B cell (primary cell): ENCODE data around the gene TJP3. TPM values are rescaled to one million over a fixed set of nuclear protein-coding genes. Genes with fewer than 3 reads are reported as not detected.

Source experiments
- ATAC-seq: fragments of 200-7000 bp; cut with Tn5 transposase; one replicate; pipeline ENCODE4 v1.10.0; 2021; ENCODE audit warnings: low read depth, mild to moderate bottlenecking, moderate number of reproducible peaks, moderate library complexity
- CTCF ChIA-PET: fragments of 350-600 bp; sonication (Branson Sonifier 250); formaldehyde crosslinking; loops from one replicate; lab custom pipeline; 2021; ENCODE audit warnings: antibody characterized with exemption, inconsistent platforms; lab: Charles Lee
- POLR2A ChIA-PET: fragments of 350-600 bp; sonication (Branson Sonifier 250); formaldehyde crosslinking; loops from one replicate; lab custom pipeline; 2021; ENCODE audit warnings: antibody characterized with exemption; lab: Charles Lee
- DNase-seq: peaks from one replicate; pipeline ENCODE4 v3.0.0; 2013
- H2AFZ ChIP-seq: 2 replicates; pipeline ENCODE4 v1.6.1; 2012; ENCODE audit warnings: mild to moderate bottlenecking, low read depth, low read length; ENCODE audit not compliant: insufficient read depth, poor library complexity, severe bottlenecking
- H3K27ac ChIP-seq, 2 donors: 1 replicate in 1 of 2; 2 replicates in 1 of 2; pipeline ENCODE4 v1.5.1; 2012 to 2013; ENCODE audit warnings: low read length in 2 of 2, mild to moderate bottlenecking in 2 of 2, moderate library complexity in 1 of 2
- H3K27me3 ChIP-seq, 4 experiments: fragments of 200-600 bp in 1 of 4; sonication (generic) in 1 of 4; replicated peaks in 1 of 4; 1 replicate in 2 of 4; 2 replicates in 2 of 4; pipeline versions ENCODE4 v1.6.1 to v1.7.0; 2013 to 2016; ENCODE audit warnings: low read length in 3 of 4, mild to moderate bottlenecking in 2 of 4, mixed read lengths in 1 of 4, moderate library complexity in 1 of 4; ENCODE audit not compliant: insufficient read depth in 4 of 4, control insufficient read depth in 3 of 4; ENCODE audit errors: control extremely low read depth in 1 of 4
- H3K36me3 ChIP-seq, 2 experiments: replicated peaks in 1 of 2; 1 replicate in 1 of 2; 2 replicates in 1 of 2; pipeline versions ENCODE4 v1.6.1 to v1.7.1; 2013; ENCODE audit warnings: low read length in 1 of 2; ENCODE audit not compliant: insufficient read depth in 2 of 2, control insufficient read depth in 1 of 2; ENCODE audit errors: control extremely low read depth in 1 of 2, extremely low read depth in 1 of 2
- H3K4me1 ChIP-seq, 2 donors: fragments of 200-600 bp in 1 of 2; sonication (generic) in 1 of 2; 1 replicate in 1 of 2; 2 replicates in 1 of 2; pipeline versions ENCODE4 v1.5.1 to v1.6.1; 2013 to 2017; ENCODE audit warnings: low read length in 2 of 2; ENCODE audit not compliant: control insufficient read depth in 2 of 2, insufficient read depth in 2 of 2
- H3K4me2 ChIP-seq: replicated peaks from 2 replicates; pipeline ENCODE3; 2012; ENCODE audit warnings: mild to moderate bottlenecking, low read depth, low read length; ENCODE audit not compliant: poor library complexity, severe bottlenecking
- H3K4me3 ChIP-seq, 5 experiments: fragments of 200-600 bp in 1 of 5; sonication (generic) in 1 of 5; 1 replicate in 3 of 5; 2 replicates in 2 of 5; pipeline versions ENCODE4 v1.5.1 to v1.7.0; 2011 to 2016; ENCODE audit warnings: low read length in 4 of 5, mild to moderate bottlenecking in 4 of 5, low read depth in 2 of 5, control low read depth in 1 of 5, moderate library complexity in 1 of 5; ENCODE audit not compliant: insufficient read depth in 1 of 5; ENCODE audit errors: control extremely low read depth in 1 of 5, extremely low read depth in 1 of 5
- H3K79me2 ChIP-seq: fragments of 200-600 bp; sonication (generic); one replicate; pipeline ENCODE4 v1.6.0; 2016; ENCODE audit warnings: low read length; ENCODE audit not compliant: control insufficient read depth, insufficient read depth
- H3K9ac ChIP-seq: fragments of 200-600 bp; sonication (generic); 2 replicates; pipeline ENCODE4 v1.6.1; 2017; ENCODE audit warnings: mild to moderate bottlenecking, low read length, moderate library complexity
- H3K9me3 ChIP-seq, 3 donors: one replicate each; pipeline versions ENCODE4 v1.6.1 to v1.7.1; 2013; ENCODE audit warnings: low read length in 2 of 3; ENCODE audit not compliant: control insufficient read depth in 2 of 3, insufficient read depth in 1 of 3; ENCODE audit errors: control extremely low read depth in 1 of 3
- H4K20me1 ChIP-seq: 2 replicates; pipeline ENCODE4 v1.6.0; 2012; ENCODE audit warnings: mild to moderate bottlenecking, low read length; ENCODE audit not compliant: insufficient read depth, control insufficient read depth, poor library complexity, severe bottlenecking
- H3K27ac Mint-ChIP-seq: one replicate; pipeline ENCODE4 v1.8.0; 2021; ENCODE audit warnings: mixed read lengths
- H3K27me3 Mint-ChIP-seq: one replicate; pipeline ENCODE4 v1.8.0; 2021; ENCODE audit warnings: mixed read lengths
- H3K4me1 Mint-ChIP-seq: one replicate; pipeline ENCODE4 v1.8.0; 2021; ENCODE audit warnings: mixed read lengths
- H3K4me3 Mint-ChIP-seq: one replicate; pipeline ENCODE4 v1.8.0; 2021; ENCODE audit warnings: mixed read lengths
- H3K9me3 Mint-ChIP-seq: one replicate; pipeline ENCODE4 v1.8.0; 2022; ENCODE audit warnings: mixed read lengths; ENCODE audit not compliant: insufficient read depth
- CTCF ChIP-seq: fragments of 200-600 bp; IDR thresholded peaks from one replicate; pipeline ENCODE4 v1.8.0; 2022; ENCODE audit warnings: antibody characterized with exemption, mild to moderate bottlenecking
- EZH2 ChIP-seq: IDR thresholded peaks from 2 replicates; pipeline ENCODE4 v1.6.1; 2012; ENCODE audit warnings: borderline replicate concordance, low read depth, mild to moderate bottlenecking, moderate library complexity, low read length; ENCODE audit not compliant: insufficient read depth, poor library complexity, severe bottlenecking
- WGBS: methylation state at CpG from one replicate; pipeline ENCODE4 v1.1.5; 2013; ENCODE audit warnings: missing lambda C conversion rate; ENCODE audit not compliant: insufficient coverage; 5-methylcytosine and 5-hydroxymethylcytosine counted together
- intact Hi-C: fragments of 100-400 bp; cut with micrococcal nuclease; formaldehyde crosslinking; loops from one replicate; pipeline ENCODE4 v1.10.0; 2022
- polyA plus RNA-seq: library from polyadenylated mRNA; depleted of rRNA; stranded (reverse); fragments of >200 nt; gene quantifications from 2 replicates; pipeline ENCODE4 v1.2.3, GENCODE V29; 2012
- total RNA-seq, 2 donors: library from RNA; stranded (reverse); fragments of 120-200 nt in 1 of 2; gene quantifications; 1 replicate in 1 of 2; 2 replicates in 1 of 2; pipeline versions ENCODE4 v1.2.3 to v1.2.4, GENCODE V29; 2013 to 2022

Gene TJP3
- total and polyA plus RNA-seq, 2 donors (not counting 1 experiment from before 2014, with no cell fraction given): 2.1 to 2.9 TPM

DNA sequence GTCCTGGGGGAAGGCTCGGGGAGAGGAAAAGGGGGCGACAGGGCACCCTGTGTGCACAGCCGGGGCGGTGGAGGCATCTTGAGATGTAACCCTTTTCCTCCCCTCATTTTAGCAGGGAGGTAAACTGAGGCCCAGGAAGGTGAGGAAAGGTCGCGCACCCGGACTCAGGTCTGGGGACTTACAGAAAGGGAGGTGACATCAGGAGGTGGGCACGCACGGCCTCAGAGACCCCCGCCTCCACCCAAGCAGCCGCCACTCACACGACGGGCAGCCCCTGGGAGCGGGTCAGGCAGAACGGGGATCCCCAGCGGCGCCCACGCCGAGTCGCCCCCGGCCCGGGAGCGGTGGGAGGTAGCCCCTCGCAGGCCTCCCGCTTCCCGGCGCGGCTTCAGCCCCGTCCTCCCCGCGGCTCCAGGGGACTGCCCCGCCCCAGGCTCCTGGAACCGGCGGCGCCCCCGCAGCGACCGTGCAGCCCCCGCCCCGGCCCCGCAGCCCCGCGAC, 8.4 kb upstream of the TJP3 start:
- intact Hi-C loops: loop anchor here (1.0 kb wide), 3 partner anchors 11 to 146 kb away; no protein-coding TSS in a partner anchor
- H3K27ac ChIP-seq: peak overlapping the region in 1 of 2 donors; percentile 42
- ChIA-PET CTCF (interaction anchor here (0.9 to 11.3 kb wide), 6 partner anchors 10 to 63 kb away, joined by 3 to 110 read pairs (median 8); partner anchors contain the start of gene MRPL54), POLR2A (interaction anchor here (1.6 to 2.9 kb wide), 2 partner anchors 9 to 12 kb away, joined by 5 to 19 read pairs; no protein-coding TSS in a partner anchor)
- TF ChIP-seq EZH2 (no peak), CTCF (no peak)
- peaks cover 16 to 23% of the 10 kb centered on the region in 2 donors for H3K4me1 ChIP-seq
- peaks cover 48% of the 10 kb centered on the region for H4K20me1 ChIP-seq
- DNase-seq (peak; percentile 45), ATAC-seq (no peak)
- peak overlapping the region; percentile 41 to 72 (median 70) for H3K4me3 ChIP-seq
- H3K4me3 Mint-ChIP-seq: peak overlapping the region; percentile 91
- H3K27me3 ChIP-seq: no peaks in the 10 kb centered on the region
- peaks cover 28% of the 10 kb centered on the region for H3K4me1 Mint-ChIP-seq
- H3K9me3 ChIP-seq: no peaks in the 10 kb centered on the region
- H3K27me3 Mint-ChIP-seq: no peaks in the 10 kb centered on the region
- H3K79me2 ChIP-seq: peaks cover 58% of the 10 kb centered on the region
- WGBS: under 1% methylated on average over 33 of the region's 43 CpGs
- peak overlapping the region; percentile 74 for H3K9ac ChIP-seq
- H3K27ac Mint-ChIP-seq: peak overlapping the region; percentile 80
- H3K9me3 Mint-ChIP-seq: no peaks in the 10 kb centered on the region
- peak overlapping the region; percentile 93 for H3K4me2 ChIP-seq
- H2AFZ ChIP-seq: peak overlapping the region; percentile 65
- no peaks in the 10 kb centered on the region for H3K36me3 ChIP-seq
